Fibroblast of the aortic adventitia (primary cell): ENCODE measurements around the gene OR2L5. TPM values are rescaled to one million over a fixed set of nuclear protein-coding genes. Genes with fewer than 3 reads are reported as not detected.

Source experiments
- DNase-seq: peaks from one replicate; pipeline ENCODE4 v3.0.0-alpha.2; 2010; ENCODE audit warnings: low read depth
- H3K4me3 ChIP-seq: 2 replicates; pipeline ENCODE4 v1.5.1; 2011; ENCODE audit warnings: low read depth, mild to moderate bottlenecking, control low read depth, low read length, moderate library complexity
- CTCF ChIP-seq: IDR thresholded peaks from 2 replicates; pipeline ENCODE4 v1.5.1; 2011; ENCODE audit warnings: mild to moderate bottlenecking, low read length, control low read depth, inconsistent platforms; ENCODE audit not compliant: insufficient read depth
- total RNA-seq: library from RNA; depleted of rRNA; stranded (reverse); fragments of >200 nt; gene quantifications from 2 replicates; pipeline ENCODE4 v1.2.3, GENCODE V29; 2012; ENCODE audit warnings: low replicate concordance

OR2L5 gene
- under 0.01 TPM in 1 of 2 replicates, not detected in the other for total RNA-seq

GRCh38 chr1:248013229-248013710 is at the start of gene OR2L5:
Gene OR2L5 (plus strand): TSS chr1:248013660. CDS start chr1:248021948, 8,288 bp downstream.
- no peak for TF ChIP-seq CTCF
- no peak for DNase-seq

GRCh38 chr1:247964933-247965332 is 48.5 kb upstream of the OR2L5 start, which contains the start of gene OR2AK2:
Gene OR2AK2 (plus strand): TSS chr1:247965233. CDS start chr1:247965377, 144 bp downstream.
- H3K4me3 ChIP-seq: no peak within 1 kb of the TSS
- no peak for TF ChIP-seq CTCF
- DNase-seq: no peak

More at GRCh38 chr1:248013229-248013710, at the start of gene OR2L5:
- H3K4me3 ChIP-seq: no peak within 1 kb of the TSS

GRCh38 chr1:247966532-247967204 is 46.8 kb upstream of the OR2L5 start:
- H3K4me3 ChIP-seq: no peak overlapping the region
- no peak for DNase-seq
- no peak for TF ChIP-seq CTCF

GRCh38 chr1:247992986-247993385 is 20.5 kb upstream of the OR2L5 start:
- no peak overlapping the region for H3K4me3 ChIP-seq
- TF ChIP-seq CTCF: no peak
- DNase-seq: no peak

GRCh38 chr1:247998811-247999210 is 14.6 kb upstream of the OR2L5 start:
- no peak overlapping the region for H3K4me3 ChIP-seq
- DNase-seq: no peak
- TF ChIP-seq CTCF: no peak

GRCh38 chr1:248000169-248000568 is 13.3 kb upstream of the OR2L5 start:
- no peak overlapping the region for H3K4me3 ChIP-seq
- DNase-seq: no peak
- no peak for TF ChIP-seq CTCF
